VCaP (cell line): ENCODE results near the gene CPNE4.

Experiments used
- H3K27ac ChIP-seq: fragments of 450-650 bp; 2 replicates; pipeline ENCODE4 v1.5.1; 2017
- TF ChIP-seq, protein P1 (sequence below): fragments of 450-650 bp; conservative IDR thresholded peaks from 2 replicates; pipeline ENCODE4 v1.5.1; 2017; ENCODE audit warnings: mild to moderate bottlenecking, moderate library complexity

Gene CPNE4

DNA sequence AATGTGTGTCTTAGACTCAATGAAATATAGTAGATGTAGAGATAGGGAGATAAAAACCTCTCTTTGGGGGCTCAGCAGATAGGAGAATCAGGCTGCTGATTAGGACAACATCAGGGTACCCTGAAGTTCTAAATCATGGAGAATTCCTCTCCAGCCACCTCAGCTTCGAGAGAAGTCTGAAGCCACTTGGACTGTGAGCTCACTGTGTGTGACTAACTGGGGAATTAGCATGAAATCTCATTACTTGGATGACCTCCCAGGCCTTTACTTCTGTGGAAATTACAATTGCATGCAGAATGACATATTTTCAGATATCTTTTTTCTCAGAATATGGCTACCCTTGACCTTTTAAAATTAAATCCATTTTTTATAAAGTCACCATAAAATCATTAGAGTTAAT lies 404.0 kb downstream of the CPNE4 start:
- TF ChIP-seq, protein P1, sequence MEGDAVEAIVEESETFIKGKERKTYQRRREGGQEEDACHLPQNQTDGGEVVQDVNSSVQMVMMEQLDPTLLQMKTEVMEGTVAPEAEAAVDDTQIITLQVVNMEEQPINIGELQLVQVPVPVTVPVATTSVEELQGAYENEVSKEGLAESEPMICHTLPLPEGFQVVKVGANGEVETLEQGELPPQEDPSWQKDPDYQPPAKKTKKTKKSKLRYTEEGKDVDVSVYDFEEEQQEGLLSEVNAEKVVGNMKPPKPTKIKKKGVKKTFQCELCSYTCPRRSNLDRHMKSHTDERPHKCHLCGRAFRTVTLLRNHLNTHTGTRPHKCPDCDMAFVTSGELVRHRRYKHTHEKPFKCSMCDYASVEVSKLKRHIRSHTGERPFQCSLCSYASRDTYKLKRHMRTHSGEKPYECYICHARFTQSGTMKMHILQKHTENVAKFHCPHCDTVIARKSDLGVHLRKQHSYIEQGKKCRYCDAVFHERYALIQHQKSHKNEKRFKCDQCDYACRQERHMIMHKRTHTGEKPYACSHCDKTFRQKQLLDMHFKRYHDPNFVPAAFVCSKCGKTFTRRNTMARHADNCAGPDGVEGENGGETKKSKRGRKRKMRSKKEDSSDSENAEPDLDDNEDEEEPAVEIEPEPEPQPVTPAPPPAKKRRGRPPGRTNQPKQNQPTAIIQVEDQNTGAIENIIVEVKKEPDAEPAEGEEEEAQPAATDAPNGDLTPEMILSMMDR: no peak
- no peak overlapping the region for H3K27ac ChIP-seq

- no peak overlapping the region for H3K27ac ChIP-seq
- TF ChIP-seq, protein P1: no peak
Measured at GRCh38 chr3:131630097-131630496, 404.7 kb downstream of the CPNE4 start.

DNA sequence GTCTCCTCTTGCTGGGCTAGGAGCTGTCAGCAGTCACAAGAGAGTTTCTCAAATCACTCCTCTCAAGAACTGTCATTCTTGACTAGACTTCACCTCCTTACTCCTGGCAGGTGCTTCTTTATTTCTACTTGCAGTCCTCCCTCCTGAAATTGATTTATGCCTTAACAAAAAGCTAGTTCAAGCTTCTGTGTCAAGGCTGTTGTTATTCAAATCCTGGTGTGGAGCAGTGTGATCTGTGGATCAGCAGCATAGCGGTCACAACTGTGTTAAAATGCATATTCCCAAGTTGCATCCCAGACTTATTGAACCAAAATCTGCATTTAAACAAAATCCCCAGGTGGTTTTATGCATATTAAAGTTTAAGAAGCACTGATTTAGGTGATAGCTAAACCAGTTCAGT lies 411.4 kb downstream of the CPNE4 start:
- H3K27ac ChIP-seq: no peak overlapping the region
- TF ChIP-seq, protein P1: no peak

DNA sequence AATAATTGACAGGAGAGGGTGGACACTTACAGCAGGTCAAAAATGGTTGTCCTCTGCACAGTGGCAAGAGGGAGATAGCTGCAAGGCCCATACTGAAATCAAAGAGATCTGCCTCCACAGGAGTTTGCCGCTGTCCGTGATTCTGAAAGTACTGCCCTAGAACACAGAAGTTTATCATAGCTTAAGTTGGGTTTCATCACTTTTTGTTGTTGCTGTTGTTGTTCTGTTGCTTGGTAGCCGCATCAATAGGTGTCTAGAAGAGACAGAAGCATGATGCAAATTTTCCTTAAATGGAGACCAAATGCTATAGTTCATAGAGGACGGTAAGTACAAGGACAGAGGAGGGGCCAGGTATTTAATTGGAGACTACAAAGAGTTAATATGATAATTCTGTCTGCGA lies 412.1 kb downstream of the CPNE4 start:
- no peak overlapping the region for H3K27ac ChIP-seq
- TF ChIP-seq, protein P1: no peak

DNA sequence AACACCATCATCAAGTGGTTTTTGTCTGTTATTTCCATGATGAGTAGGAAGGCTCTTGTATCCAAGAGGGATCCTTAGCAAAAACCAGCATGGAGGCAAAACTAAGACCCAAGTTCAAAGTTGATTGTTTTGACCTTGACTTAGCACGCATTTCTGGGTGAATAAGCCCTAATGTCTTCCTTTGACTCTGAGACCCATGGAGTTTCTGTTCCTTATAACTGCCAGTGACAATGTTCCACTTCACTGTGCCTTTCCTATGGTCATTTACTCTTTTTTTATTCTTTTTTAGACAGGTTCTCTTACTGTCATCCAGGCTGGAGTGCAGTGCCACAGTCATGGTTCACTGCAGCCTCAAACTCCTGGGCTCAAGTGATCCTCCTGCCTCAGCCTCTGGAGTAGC lies 413.8 kb downstream of the CPNE4 start:
- H3K27ac ChIP-seq: no peak overlapping the region
- TF ChIP-seq, protein P1: no peak

- TF ChIP-seq, protein P1: no peak
- H3K27ac ChIP-seq: no peak overlapping the region
Measured at GRCh38 chr3:131619821-131620220, 415.0 kb downstream of the CPNE4 start.

- TF ChIP-seq, protein P1: no peak
- H3K27ac ChIP-seq: no peak overlapping the region
Measured at GRCh38 chr3:131616719-131617118, 418.1 kb downstream of the CPNE4 start.

GRCh38 chr3:131612745-131613144 lies 422.1 kb downstream of the CPNE4 start:
- no peak overlapping the region for H3K27ac ChIP-seq
- TF ChIP-seq, protein P1: no peak
